ENCODE results near the gene RNF220. TPM values are rescaled to one million over a fixed set of nuclear protein-coding genes. Genes with fewer than 3 reads are reported as not detected.

The RNF220 gene
- total RNA-seq, 4 donors from 2014 or later: 22.0 to 94.3 (median 49.4) TPM

GRCh38 chr1:44613941-44614340 is 208.9 kb downstream of the RNF220 start:
- intact Hi-C loops (cut with DNase I; ENCODE audit: low total_unique reads): loop anchor here (2.0 kb wide), 1 partner anchor 33 kb away; no protein-coding TSS in a partner anchor
- no peak for DNase-seq

GRCh38 chr1:44616284-44616990 is 211.4 kb downstream of the RNF220 start:
- no peak for DNase-seq

More at GRCh38 chr1:44613941-44614340, 208.9 kb downstream of the RNF220 start:
- no peaks in the 10 kb centered on the region for H3K36me3 ChIP-seq
- no peak overlapping the region for H3K4me3 ChIP-seq
- no peaks in the 10 kb centered on the region for H3K27me3 ChIP-seq
- TF ChIP-seq POLR2A (IDR thresholded peaks at IDR 0.05) (no peak), CTCF (IDR thresholded peaks at IDR 0.05) (no peak)
- no peak overlapping the region for H3K27ac ChIP-seq
- H3K4me1 ChIP-seq: no peaks in the 10 kb centered on the region
- no peaks in the 10 kb centered on the region for H3K9me3 ChIP-seq

GRCh38 chr1:44616991-44617702 is 212.1 kb downstream of the RNF220 start:
- no peaks in the 10 kb centered on the region for H3K9me3 ChIP-seq
- intact Hi-C loops (cut with DNase I; ENCODE audit: low total_unique reads): no loop called here
- H3K4me3 ChIP-seq: peak overlapping the region; percentile 6 to 26
- H3K27me3 ChIP-seq: no peaks in the 10 kb centered on the region
- peak; percentile 45 to 59 for DNase-seq
- no peaks in the 10 kb centered on the region for H3K36me3 ChIP-seq
- peak overlapping the region; percentile 69 to 71 for H3K27ac ChIP-seq
- TF ChIP-seq CTCF (IDR thresholded peaks at IDR 0.05) (no peak), POLR2A (IDR thresholded peaks at IDR 0.05) (no peak)
- H3K4me1 ChIP-seq: no peaks in the 10 kb centered on the region

More at GRCh38 chr1:44616284-44616990, 211.4 kb downstream of the RNF220 start:
- no peak overlapping the region for H3K27ac ChIP-seq
- no peak for TF ChIP-seq CTCF (IDR thresholded peaks at IDR 0.05)
- intact Hi-C loops (cut with DNase I; ENCODE audit: low total_unique reads): no loop called here
- no peak overlapping the region for H3K4me3 ChIP-seq
- no peaks in the 10 kb centered on the region for H3K36me3 ChIP-seq
- no peaks in the 10 kb centered on the region for H3K27me3 ChIP-seq
- H3K9me3 ChIP-seq: no peaks in the 10 kb centered on the region
- no peaks in the 10 kb centered on the region for H3K4me1 ChIP-seq

GRCh38 chr1:44617703-44618029 is 212.6 kb downstream of the RNF220 start:
- Histone ChIP-seq H3K9me3 (no peaks in the 10 kb centered on the region), H3K4me3 (no peak overlapping the region), H3K27me3 (no peaks in the 10 kb centered on the region), H3K4me1 (no peaks in the 10 kb centered on the region), H3K36me3 (no peaks in the 10 kb centered on the region), H3K27ac (peak overlapping the region; percentile 69 to 71)
- TF ChIP-seq POLR2A (IDR thresholded peaks at IDR 0.05) (no peak), CTCF (IDR thresholded peaks at IDR 0.05) (no peak)
- DNase-seq: no peak
- intact Hi-C loops (cut with DNase I; ENCODE audit: low total_unique reads): no loop called here

- intact Hi-C loops (cut with DNase I; ENCODE audit: low total_unique reads): no loop called here
- peak; percentile 75 to 78 for DNase-seq
- Histone ChIP-seq H3K27me3 (no peaks in the 10 kb centered on the region), H3K4me1 (no peaks in the 10 kb centered on the region), H3K27ac (peak overlapping the region; percentile 69 to 71), H3K36me3 (no peaks in the 10 kb centered on the region), H3K9me3 (no peaks in the 10 kb centered on the region), H3K4me3 (no peak overlapping the region)
- TF ChIP-seq CTCF (IDR thresholded peaks at IDR 0.05) (no peak), POLR2A (IDR thresholded peaks at IDR 0.05) (no peak)
Observed at GRCh38 chr1:44619261-44619900, 214.3 kb downstream of the RNF220 start.

Measured in uterus (tissue), 4 donors.